GM21526 (cell line): ENCODE data around the gene CCDC197.

Experiments
- ATAC-seq: cut with Tn5 transposase; IDR thresholded peaks from one replicate; pipeline ENCODE4 v1.9.1; 2021; ENCODE audit warnings: moderate library complexity; ENCODE audit not compliant: unreplicated experiment, low FRiP score

The CCDC197 gene

DNA sequence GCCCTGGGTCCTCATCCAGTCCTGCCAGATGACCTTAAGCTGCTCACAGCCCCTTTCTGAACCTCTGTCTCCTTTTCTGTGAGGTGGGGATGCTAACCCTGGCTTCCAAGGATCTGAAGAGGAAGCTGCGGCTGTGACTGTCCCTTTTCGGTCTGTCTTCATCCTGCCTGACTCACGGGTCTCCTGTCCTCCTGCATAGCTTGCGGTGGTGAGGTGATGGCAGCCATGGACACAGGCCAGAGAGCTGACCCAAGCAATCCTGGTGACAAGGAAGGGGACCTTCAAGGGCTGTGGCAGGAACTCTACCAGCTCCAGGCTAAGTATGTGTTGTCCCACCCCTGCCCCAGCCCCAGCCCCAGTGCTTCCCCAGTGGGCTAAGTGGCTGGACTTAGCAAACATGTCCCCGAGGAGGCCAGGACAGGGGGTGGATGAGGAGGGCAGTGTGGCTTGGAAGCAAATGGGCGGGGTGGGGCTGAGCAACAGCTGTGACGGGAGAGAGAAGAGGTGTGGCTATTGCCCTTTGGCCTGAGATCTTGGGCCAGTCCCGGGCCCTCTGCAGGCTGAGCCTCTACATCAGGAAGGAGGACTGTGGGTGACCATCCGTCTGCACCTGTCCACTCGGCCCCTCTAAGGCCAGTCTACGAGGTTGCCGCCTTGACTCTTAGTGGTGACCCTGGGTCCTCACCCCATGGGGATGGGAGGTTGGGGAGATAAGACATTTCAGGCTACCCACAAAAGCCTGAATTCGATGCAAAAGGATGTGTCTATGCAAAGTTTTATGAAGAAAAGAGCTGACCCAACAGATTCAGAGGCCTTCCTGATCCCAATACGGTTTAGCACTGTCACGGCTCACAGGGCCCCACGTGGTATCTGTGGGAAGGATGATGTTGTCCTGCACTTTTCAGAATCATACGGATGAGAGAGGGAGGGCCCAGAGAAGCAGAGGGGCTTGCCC, 1.1 kb downstream of the CCDC197 start:
- ATAC-seq: no peak

DNA sequence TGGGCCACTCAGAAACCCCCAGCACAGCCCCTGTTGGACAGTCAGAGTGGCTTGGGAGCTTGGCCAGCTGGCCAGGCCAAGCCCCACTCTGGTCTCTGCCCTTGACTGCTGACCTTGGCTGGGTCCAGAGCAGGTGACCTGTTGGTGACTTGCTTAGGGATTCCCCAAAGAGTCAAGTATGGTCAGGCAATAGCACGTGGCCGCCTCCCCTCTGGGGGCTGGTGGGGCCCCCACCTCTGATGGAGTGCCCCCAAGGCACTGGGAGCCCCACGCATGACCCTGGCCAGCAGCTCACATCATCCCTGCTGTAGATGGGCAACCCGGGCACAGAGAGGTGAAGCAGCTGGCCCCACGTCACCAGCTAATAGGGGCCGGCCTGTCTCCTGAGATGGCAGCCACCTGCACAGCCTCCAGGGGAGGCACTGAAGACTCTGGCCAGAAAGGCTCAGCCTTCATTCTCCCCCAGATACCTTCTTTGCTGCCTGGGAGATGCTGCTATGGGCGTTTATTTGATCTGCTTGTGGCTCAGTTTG, 1.8 kb downstream of the CCDC197 start:
- no peak for ATAC-seq

DNA sequence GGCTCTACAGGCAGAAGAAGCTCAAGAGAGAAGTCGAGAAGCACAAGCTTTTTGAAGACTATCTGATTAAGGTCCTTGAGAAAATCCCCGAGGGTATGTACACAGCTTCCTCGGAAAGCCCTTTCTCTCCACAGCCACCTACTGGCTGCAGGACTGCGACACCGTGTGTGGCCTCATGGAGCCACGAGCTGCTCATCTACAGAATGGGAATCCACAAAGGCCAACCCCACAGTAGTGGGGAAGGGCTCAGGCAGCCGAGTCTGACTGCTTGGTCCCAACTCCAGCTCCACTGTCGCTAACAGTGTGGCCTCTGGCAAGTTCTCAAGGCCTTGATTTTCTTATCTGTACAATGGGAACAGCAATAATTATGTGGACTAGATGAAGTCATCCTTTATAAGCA, 2.5 kb downstream of the CCDC197 start:
- no peak for ATAC-seq

DNA sequence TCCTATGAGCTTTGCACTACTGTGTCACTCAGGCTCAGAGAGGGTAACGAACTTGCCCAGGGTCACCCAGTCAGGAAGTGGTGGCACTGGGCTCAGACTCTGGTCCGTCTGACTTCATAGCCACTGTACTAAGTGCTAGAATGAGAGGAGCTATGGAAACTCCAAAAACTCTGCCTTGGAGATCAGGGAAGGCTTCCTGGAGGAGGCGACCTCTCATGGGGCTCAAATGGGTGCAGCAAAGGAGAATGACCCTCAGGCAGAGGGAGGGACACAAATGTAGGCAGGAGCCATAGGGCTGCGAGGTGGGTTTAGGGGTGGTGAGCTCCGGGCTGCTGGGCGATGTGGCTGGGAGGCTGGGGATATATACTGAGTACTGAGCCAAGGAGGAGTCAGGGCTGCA, 3.2 kb downstream of the CCDC197 start:
- no peak for ATAC-seq

DNA sequence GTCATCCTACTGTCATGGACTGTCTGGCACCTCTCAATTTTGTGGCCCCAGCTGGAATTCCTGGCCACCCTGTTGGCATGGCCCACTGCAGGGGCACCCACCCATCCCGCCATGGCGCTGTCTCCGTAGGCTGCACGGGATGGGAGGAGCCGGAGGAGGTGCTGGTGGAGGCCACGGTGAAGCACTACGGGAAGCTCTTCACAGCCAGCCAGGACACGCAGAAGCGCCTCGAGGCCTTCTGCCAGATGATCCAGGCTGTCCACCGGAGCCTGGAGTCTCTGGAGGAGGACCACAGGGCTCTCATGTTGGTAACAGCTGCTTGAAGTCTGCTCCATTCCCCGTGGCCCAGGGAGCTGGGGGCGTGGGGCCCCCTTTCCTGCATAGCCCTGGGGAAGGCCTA, 3.9 kb downstream of the CCDC197 start:
- ATAC-seq: no peak

DNA sequence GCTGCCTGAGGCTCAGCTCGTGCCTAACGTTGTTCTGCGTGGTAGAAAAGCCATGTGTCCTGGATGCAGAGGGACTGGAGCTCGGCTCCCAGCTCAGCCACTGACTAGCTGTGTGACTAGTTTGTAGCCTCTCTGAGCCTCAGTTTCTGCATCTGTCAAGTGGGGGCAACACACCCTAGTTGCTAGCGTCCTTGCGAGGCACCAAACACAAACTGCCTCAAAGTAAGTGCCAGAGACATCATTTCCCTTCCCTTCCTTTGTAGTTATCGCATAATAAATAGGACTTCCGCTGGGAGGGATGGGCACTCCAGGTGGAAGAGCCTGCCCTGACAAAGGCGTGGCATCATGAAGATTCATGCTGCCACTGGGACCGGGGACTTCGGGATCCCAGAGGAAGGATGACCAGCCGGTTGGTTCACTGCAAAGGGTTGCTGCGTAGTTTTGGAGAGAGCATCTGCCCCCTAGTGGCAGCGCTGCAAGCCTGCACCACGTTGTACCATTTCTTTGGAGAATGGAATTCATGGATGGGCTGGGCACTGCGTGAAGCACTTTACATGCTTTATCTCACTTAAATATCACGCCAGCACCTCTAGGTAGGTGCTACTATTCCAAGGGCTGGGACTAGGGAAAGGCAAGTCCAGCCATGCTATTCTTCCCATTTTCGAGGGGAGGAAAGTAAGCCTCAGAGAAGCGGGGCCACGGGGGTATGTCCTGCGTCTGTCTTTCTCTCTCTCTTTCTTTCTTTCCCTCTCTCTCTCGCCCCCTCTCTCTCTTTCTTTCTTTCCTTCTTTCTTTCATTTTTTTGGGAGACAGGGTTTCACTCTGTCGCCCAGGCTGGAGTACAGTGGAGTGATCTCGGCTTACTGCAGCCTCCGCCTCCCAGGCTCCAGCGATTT, 4.6 kb downstream of the CCDC197 start:
- peak; percentile 59 for ATAC-seq

DNA sequence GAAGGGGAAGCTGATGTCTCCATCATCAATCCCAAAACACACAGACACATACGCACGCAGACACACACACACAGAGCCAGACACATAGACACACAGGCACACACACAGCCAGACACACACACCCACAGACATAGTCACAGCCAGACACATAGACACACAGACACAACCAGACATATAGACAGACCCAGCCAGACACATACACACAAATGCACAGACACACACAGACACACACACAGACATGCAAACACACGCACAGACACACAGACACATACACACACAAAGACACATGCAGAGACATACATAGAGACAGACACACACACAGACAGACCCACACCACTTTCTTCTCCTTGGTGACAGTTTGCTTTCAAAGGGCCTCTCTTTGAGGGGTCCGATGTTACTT, 6.3 kb downstream of the CCDC197 start:
- no peak for ATAC-seq

DNA sequence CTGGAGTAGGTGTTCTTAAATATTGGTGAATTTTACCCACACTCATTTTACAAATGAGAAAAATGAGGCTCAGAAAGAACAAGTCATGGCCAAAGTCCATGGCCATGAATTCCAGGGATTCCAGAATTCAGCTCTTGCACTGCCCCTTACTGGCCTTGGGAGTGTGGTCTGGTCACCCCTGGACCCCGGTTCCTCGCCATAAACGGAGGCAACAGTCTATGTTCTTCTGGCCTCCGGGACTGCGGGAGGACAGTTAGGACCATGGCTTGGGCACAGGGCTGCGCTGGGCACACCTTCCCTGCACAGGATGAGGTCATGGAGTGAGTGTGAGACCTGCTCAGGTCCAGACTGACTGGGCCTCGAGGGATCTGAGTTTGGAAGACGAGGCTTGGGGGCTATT, 6.9 kb downstream of the CCDC197 start:
- ATAC-seq: no peak

DNA sequence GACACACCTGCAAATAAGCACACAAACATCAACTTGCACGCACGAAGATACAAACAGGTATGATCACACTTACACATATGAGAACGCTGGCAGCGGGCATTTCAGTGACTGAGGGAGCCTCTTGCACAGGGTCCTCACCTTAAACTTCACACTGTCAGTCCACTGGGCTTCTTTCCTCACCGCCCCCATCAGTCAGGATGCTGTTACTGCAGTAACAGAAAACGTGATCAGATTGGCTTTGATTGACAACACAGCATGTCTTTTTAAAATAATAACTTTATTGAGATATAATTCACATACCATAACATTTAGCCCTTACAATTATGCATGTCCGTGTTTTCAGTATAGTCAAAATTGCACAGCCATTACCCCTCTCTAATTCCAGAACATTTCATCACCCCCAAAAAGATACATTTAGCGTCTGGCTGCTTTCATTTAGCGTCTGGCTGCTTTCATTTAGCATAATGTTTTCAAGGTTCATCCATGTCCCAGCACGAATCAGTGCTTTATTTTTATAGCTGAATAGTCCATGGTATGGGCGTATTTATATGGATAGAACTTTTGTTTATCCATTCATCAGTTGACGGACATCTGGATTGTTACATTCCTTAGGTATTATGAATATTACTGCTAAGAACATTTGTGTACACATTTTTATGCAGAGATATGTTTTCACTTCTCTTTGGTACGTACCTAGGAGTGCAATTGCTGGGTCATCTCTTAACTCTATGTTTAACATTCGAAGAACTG, 8.4 kb downstream of the CCDC197 start:
- no peak for ATAC-seq

DNA sequence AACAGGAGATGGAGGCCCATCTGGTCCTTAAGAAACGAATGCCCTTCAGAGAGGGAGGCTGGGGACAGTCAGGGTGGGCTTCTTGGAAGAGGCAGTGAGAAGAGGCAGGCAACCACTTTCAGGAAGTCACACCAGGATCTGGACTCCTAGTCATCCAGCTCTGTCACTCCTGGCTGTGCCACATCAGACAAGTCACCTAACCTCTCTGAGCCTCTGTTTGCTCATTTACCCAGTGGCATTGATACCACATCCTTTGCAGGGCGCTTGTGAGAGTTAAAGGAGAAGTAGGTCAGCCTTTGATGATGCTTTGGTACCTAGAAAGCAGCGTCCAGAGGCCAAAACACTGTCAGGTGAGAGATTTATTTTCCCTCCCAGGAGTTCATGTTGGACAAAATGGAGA, 11.1 kb downstream of the CCDC197 start:
- ATAC-seq: no peak

DNA sequence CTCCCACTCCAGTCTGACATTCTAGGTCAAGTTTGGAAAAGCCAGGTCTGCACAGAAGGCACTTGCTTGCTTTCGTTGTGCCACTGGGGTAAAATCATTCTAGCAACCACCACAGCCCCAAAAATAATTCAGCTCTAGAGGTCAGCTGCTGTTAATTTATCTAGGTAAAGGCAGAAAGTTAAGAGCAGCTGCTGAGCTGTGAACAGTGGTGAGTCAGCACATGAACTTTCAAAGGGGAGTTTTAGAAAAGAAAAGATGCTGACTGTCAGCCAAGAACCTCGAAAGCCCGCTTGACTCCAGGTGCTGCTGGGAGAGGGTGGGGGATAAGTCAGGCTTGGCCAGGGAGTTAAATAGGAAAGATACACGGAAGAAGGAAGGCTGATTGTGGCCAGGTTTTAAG, 12.7 kb downstream of the CCDC197 start:
- peak; percentile 46 for ATAC-seq

DNA sequence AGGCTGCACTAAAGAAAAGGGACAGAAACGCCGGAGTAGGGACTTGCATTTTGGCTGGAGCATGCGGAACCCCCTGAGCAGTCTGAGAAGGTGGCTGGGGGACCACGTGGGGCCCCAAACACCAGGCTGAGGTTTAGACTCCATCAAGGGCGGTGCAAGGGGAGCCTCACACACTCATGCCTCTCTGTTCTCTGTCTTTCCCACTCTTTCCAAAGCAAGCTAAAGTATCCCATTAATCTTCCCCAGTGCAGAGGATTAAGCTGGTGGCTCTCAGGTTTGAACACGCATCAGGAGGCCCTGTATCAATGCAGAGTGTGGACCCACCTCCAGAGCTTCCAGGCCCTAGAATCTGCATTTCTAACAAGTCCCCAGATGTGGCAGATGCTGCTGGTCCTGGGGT, 13.5 kb downstream of the CCDC197 start:
- no peak for ATAC-seq

DNA sequence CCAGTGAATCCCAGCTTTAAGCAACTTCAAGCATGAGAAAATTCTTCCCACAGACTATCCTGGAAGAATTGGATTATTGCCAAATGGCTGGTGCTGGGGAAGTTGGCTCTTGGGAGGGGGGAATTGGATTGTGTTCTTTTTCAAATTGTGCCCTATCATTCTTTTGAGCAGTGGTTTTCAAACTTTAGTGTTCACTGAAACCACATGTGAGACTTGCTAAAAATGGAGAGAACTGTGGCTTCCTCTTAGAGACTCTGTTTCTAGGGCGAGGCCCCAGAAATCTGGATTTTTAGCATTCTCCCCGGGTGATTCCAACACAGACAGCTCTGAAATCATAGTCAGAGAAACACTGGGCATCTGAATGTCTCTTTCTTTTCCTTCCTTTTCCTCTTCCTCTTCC, 14.7 kb downstream of the CCDC197 start:
- ATAC-seq: no peak

DNA sequence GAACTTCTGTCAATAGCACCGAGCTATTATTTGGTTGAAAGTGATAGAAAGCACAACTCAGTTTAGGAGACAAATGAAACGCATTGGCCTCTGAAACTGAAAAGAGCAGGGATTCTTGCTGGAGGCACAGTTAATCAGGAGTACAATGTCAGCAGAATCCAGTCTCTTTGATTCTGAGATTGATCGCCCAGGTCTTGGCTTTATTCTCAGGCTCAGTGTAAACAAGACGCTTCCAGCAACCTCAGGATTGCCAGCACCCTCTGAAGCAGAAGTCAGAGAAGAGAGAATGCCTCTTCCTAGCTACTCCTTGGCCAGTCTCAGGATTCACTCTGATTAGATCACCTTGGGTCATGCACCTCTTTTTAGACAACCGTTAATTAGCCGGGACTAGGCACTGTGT, 17.3 kb downstream of the CCDC197 start:
- ATAC-seq: no peak

DNA sequence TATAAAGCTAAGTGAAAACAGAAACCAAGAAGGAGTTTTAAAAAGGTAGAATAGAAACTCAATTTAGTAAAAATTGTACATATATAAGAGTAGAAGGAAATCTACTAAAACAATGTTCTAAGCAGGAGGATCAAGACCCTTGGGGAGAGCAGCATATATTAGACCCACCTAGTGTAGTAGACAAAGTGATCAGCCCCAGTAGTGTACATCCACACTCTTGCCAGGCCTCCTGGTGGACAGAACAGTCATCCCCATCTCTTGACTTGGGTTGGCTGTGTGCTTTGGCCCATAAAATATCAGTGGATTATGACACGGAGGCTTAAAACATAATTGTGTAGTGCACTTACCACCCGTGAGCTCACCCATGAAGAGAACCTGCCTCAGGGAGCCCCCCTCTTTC, 18.1 kb downstream of the CCDC197 start:
- no peak for ATAC-seq

DNA sequence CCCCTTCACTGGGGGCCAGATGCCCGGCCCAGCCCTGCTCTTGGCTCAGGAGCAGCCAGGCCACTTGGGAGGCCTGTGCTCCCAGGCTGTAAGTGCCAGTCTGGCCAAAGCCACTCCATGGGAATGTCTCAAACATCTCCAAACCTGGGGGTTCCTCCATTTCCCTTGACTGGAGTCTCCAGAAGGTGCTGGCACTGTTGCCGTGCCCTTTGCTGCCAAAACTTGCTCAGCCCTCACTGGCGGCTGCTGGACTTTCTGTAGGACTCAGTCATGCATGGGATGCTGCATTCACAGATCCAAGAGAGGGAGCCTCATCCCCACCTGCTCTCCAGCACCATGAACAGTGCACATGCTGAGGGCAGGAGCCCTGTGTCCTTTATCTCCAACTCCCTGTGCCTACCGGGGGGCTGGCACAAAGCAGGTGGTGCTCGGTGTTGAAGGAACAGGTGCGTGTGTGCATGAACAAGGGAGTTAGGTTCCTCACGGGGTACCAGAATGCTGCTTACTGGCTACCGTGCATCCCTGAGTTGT, 19.4 kb downstream of the CCDC197 start:
- ATAC-seq: no peak

DNA sequence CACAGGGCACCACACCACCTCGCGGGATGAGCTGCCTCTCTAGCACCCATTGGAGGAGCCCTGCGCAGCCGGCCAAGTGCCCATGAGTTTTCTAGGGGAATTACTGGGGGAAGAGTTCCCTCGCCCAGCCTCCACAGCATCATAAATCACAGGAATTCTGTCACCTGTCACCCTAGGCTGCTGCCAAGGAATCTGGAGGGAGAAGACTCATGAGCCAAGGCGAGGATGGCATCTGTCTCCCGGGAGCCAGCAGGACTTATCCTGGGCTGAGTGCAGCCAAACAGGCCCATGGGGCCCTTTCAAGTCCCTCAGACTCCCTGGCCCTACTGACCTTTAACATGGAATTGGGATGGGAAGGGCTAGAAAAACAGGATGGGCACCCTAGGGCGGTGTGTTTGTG, 21.2 kb downstream of the CCDC197 start:
- no peak for ATAC-seq

DNA sequence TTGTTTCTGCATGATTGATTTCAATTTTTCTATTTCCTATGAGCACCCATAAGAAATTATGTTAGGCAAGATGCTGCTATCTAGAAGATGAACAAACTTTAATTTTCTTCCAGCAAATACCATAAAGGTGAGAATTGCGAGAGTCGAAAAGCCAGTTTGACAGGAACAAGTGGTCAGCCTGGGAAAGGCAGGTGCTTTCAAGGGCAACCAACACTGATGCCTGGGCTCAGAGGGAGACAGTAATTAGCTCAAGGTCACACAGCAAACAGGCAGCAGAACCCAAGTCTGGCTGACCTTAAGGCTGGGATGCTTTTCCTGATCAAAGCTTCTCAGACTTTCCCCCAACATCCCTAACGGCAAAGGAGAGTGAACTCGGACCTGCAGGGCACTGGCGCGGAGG, 22.2 kb downstream of the CCDC197 start:
- ATAC-seq: no peak

DNA sequence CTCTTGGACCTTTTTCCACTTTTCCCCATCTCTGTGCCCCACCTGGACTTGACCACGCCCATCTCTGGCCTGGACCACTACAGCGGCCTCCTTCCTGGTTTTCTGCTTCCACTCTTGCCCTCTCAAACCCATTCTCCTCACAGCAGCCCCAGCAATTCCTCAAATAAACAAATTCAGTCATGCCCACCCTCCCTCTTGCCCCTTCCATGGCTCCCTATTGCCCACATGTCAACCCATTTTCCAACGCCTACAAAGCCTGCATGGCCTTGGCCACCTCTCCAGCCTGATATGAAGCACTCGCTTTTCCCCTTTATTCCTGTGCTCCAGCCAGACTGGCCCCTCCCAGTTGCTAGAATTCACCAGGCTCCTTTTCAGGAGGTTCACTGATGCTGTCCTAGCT, 23.2 kb downstream of the CCDC197 start:
- no peak for ATAC-seq

DNA sequence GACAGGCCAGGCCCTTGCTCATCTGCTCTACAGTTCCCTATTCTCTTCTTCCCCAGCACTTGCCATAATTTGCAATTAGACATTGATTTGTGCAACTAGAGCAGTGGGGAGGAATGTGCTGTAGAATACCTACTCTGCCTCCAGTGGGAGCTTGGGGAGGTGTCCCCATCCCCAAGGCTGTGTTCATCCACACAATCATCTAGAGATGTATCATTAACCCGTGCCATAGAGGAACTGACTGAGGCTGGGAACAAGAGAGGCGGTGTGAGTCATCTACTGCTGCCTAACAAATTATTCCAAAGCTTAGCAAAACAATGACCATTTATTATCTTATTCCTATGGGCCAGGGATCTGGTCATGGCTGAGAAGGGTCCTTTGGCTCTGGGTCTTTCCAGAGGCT, 23.9 kb downstream of the CCDC197 start:
- ATAC-seq: no peak
